NCI-H748 (cell line): ENCODE measurements around the gene DOCK1.

Experiments used
- DNase-seq: peaks from one replicate; lab custom pipeline; 2025; ENCODE audit not compliant: unreplicated experiment; lab: John Stamatoyannopoulos, UW

DOCK1 gene

DNA sequence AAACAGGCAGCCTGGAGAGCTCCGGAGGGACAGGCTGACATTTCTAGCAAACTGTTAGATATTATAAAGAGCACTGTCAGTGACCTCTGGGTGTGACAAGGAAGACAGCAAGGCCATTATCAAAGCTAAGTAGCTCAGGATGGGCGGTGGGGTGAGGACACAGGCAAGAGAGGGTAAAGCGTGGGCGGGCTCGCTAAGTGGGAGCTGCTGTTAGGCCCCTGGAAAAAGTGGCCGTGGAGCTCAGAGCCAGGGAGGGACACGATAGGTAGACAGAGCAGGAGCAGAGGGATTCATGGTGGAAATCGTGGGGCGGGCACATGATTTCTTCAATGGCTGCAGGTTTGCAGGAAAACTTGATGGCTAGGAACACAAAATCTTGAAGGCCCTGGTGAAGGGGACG lies 592.5 kb downstream of the DOCK1 start:
- DNase-seq, result no peak

DNA sequence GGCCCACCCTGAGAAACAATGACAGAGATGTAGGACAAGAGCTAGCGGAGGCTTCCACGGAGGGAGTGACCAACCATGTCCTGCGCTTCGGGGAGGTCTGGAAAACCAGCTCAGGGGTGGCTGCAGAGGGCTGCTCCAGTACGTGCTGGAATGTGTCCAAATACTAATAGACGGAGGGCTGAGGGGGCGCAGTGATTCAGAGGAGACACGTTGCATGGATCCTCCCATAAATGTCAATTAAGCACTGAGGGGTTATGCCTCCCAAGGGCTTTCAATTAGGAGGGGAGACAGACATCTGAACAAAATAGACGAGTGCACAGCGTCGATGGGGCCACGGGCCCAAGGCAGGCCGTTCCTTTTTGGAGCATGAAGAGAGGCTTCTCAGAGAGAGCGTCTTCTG lies 592.9 kb downstream of the DOCK1 start:
- no peak for DNase-seq

DNA sequence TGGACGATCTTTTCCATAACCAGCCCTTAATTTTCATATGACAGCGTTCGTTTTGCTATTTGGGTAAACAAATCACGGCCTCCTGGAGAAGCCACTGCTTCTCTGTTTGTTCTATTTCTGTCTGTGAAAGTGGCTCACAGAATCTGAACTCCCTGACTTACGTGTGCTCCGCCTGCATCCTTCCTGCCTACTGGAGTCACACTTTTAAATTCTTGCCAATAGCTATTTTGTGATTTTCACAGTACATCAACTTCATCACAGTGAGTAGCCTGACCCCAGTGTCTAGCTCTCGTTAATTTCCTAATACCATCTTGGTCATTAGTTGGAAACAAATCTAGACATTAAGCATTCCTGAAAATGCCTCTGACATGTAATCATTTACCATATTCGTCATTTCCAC lies 594.9 kb downstream of the DOCK1 start:
- no peak for DNase-seq
